HCT116 (cell line): Measurements from ENCODE around the gene TSPAN2. TPM values are rescaled to one million over a fixed set of nuclear protein-coding genes. Genes with fewer than 3 reads are reported as not detected.

Source experiments
- ATAC-seq: fragments of 200-7000 bp; cut with Tn5 transposase; 2 replicates; pipeline ENCODE4 v1.9.1; 2020; ENCODE audit warnings: mild to moderate bottlenecking, moderate library complexity
- BruUV-seq: library from RNA; stranded (reverse); fragments of 400-500 nt; replicated peaks from 2 replicates; lab custom pipeline; 2021; lab: Mats Ljungman, UMichigan
- CTCF ChIA-PET: fragments of 300-600 bp; sonication (Branson Sonifier 250); formaldehyde crosslinking; loops from one replicate; lab custom pipeline; 2021; ENCODE audit warnings: antibody characterized with exemption; lab: Charles Lee
- POLR2A ChIA-PET: fragments of 300-600, 350-600 bp; sonication (Branson Sonifier 250); formaldehyde crosslinking; loops from one replicate; lab custom pipeline; 2021; ENCODE audit warnings: antibody characterized with exemption; lab: Charles Lee
- RAD21 ChIA-PET, 2 experiments: fragments of 300-600 bp; sonication (Branson Sonifier 250); formaldehyde crosslinking; loops; one replicate each; lab custom pipeline; 2023; ENCODE audit warnings: low total read pairs in 2 of 2; ENCODE audit not compliant: uncharacterized antibody in 2 of 2, unreplicated experiment in 2 of 2, low non-redundant PET in 1 of 2; lab: Charles Lee
- DNase-seq: peaks from one replicate; pipeline ENCODE4 v3.0.0-alpha.2; 2010; ENCODE audit warnings: low read depth, low spot score
- H2AFZ ChIP-seq: fragments of 200-600 bp; shearing (Covaris generic), sonication (generic); 2 replicates; pipeline ENCODE4 v1.6.1; 2017; ENCODE audit warnings: low read depth, mixed run types, mixed read lengths, antibody characterized with exemption, low read length; ENCODE audit not compliant: poor library complexity, severe bottlenecking
- H3K27ac ChIP-seq: 2 replicates; pipeline ENCODE4 v1.5.1; 2012; ENCODE audit warnings: low read depth, low read length
- H3K27me3 ChIP-seq: fragments of 200-600 bp; sonication (generic); 2 replicates; pipeline ENCODE4 v1.6.1; 2016; ENCODE audit warnings: mixed run types, low read length, mixed read lengths; ENCODE audit not compliant: insufficient read depth
- H3K36me3 ChIP-seq, 2 experiments: fragments of 200-500 bp in 1 of 2; fragments of 200-600 bp in 1 of 2; sonication (Bioruptor generic) in 1 of 2; sonication (generic) in 1 of 2; 2 replicates each; pipeline versions ENCODE4 v1.5.1 to v1.6.1; 2014 to 2016; ENCODE audit warnings: low read length in 2 of 2, inconsistent platforms in 1 of 2, mixed read lengths in 1 of 2, mixed run types in 1 of 2; ENCODE audit not compliant: insufficient read depth in 2 of 2, control insufficient read depth in 1 of 2
- H3K4me1 ChIP-seq, 2 experiments: fragments of 200-600 bp in 1 of 2; sonication (generic) in 1 of 2; 2 replicates each; pipeline versions ENCODE4 v1.5.1 to v1.6.1; 2012 to 2017; ENCODE audit warnings: low read length in 2 of 2, inconsistent platforms in 1 of 2, mild to moderate bottlenecking in 1 of 2, mixed read lengths in 1 of 2, mixed run types in 1 of 2, moderate library complexity in 1 of 2; ENCODE audit not compliant: insufficient read depth in 2 of 2, control insufficient read depth in 1 of 2
- H3K4me2 ChIP-seq: fragments of 200-600 bp; sonication (generic); 2 replicates; pipeline ENCODE4 v1.6.1; 2017; ENCODE audit warnings: mixed run types, low read length, mixed read lengths
- H3K4me3 ChIP-seq, 2 experiments: fragments of 200-600 bp in 1 of 2; sonication (generic) in 1 of 2; replicated peaks in 1 of 2; 2 replicates each; pipeline ENCODE4 v1.5.1; 2011 to 2016; ENCODE audit warnings: low read length in 2 of 2, control low read depth in 1 of 2, low read depth in 1 of 2, mild to moderate bottlenecking in 1 of 2, mixed read lengths in 1 of 2, mixed run types in 1 of 2
- H3K79me2 ChIP-seq: fragments of 200-600 bp; sonication (generic); 2 replicates; pipeline ENCODE4 v1.6.1; 2017; ENCODE audit warnings: mild to moderate bottlenecking, mixed run types, low read length, moderate library complexity, mixed read lengths; ENCODE audit not compliant: insufficient read depth
- H3K9ac ChIP-seq: fragments of 200-600 bp; sonication (generic); 2 replicates; pipeline ENCODE4 v1.6.1; 2016; ENCODE audit warnings: low read length, mixed read lengths
- H3K9me2 ChIP-seq: fragments of 200-600 bp; sonication (generic), shearing (Covaris generic); 2 replicates; pipeline ENCODE4 v1.6.1; 2017; ENCODE audit warnings: mixed run types, mild to moderate bottlenecking, moderate library complexity; ENCODE audit not compliant: insufficient read depth
- H3K9me3 ChIP-seq, 2 experiments: fragments of 200-500 bp in 1 of 2; fragments of 200-600 bp in 1 of 2; sonication (Bioruptor generic) in 1 of 2; sonication (generic) in 1 of 2; 2 replicates each; pipeline ENCODE4 v1.6.1; 2014 to 2017; ENCODE audit warnings: low read length in 2 of 2, mixed read lengths in 2 of 2, inconsistent platforms in 1 of 2, low read depth in 1 of 2, mild to moderate bottlenecking in 1 of 2, mixed run types in 1 of 2, moderate library complexity in 1 of 2; ENCODE audit not compliant: control insufficient read depth in 1 of 2, insufficient read depth in 1 of 2
- H4K20me1 ChIP-seq: fragments of 200-600 bp; sonication (generic), shearing (Covaris generic); 2 replicates; pipeline ENCODE4 v1.6.1; 2017; ENCODE audit warnings: mixed run types, mild to moderate bottlenecking, moderate library complexity; ENCODE audit not compliant: insufficient read depth
- ATF3 ChIP-seq: IDR thresholded peaks from 2 replicates; pipeline ENCODE4 v1.6.1; 2012
- CBX3 ChIP-seq: IDR thresholded peaks from 2 replicates; pipeline ENCODE4 v1.6.1; 2012; ENCODE audit warnings: low read depth
- CTCF ChIP-seq, 3 experiments: fragments of 200-600 bp in 1 of 3; sonication (generic) in 1 of 3; IDR thresholded peaks in 2 of 3; conservative IDR thresholded peaks in 1 of 3; 2 replicates each; pipeline ENCODE4 v1.5.1; 2012 to 2017; ENCODE audit warnings: low read depth in 2 of 3, low read length in 2 of 3, antibody characterized with exemption in 1 of 3, borderline replicate concordance in 1 of 3, control low read depth in 1 of 3, mild to moderate bottlenecking in 1 of 3, mixed read lengths in 1 of 3, mixed run types in 1 of 3, moderate library complexity in 1 of 3; ENCODE audit not compliant: insufficient read depth in 1 of 3
- RAD21 ChIP-seq: IDR thresholded peaks from 2 replicates; pipeline ENCODE4 v1.6.1; 2012; ENCODE audit warnings: low read depth, mild to moderate bottlenecking
- intact Hi-C: fragments of 100-400 bp; cut with micrococcal nuclease; formaldehyde crosslinking; loops from 2 replicates; pipeline ENCODE4 v1.10.0; 2022
- total RNA-seq: library from RNA; stranded (reverse); gene quantifications from one replicate; pipeline ENCODE4 v1.2.1, GENCODE V29; 2021; ENCODE audit not compliant: unreplicated experiment
- TF ChIP-seq, protein P1 (sequence below): IDR thresholded peaks from 2 replicates; pipeline ENCODE4 v1.6.1; 2012; ENCODE audit warnings: low read depth

The TSPAN2 gene
- total RNA-seq, 1 experiment from 2014 or later: 0.98 TPM

- ChIA-PET POLR2A (interaction anchor here (0.6 kb wide), 1 partner anchor 11 kb away, joined by 3 read pairs; no protein-coding TSS in a partner anchor), RAD21 (interaction anchor here (0.7 to 1.8 kb wide), 3 partner anchors 11 to 72 kb away, joined by 3 to 6 read pairs (median 3); no protein-coding TSS in a partner anchor), CTCF (interaction anchor here (0.7 to 6.0 kb wide), 14 partner anchors 8 to 1206 kb away, joined by 3 to 35 read pairs (median 4); partner anchors contain the start of gene DENND2C)
- ATAC-seq (peak; percentile 86), DNase-seq (peak; percentile 46)
- Histone ChIP-seq H3K27me3 (no peaks in the 10 kb centered on the region), H3K4me2 (no peak overlapping the region), H3K27ac (no peak overlapping the region), H4K20me1 (no peaks in the 10 kb centered on the region), H3K9ac (no peak overlapping the region), H3K79me2 (no peaks in the 10 kb centered on the region), H3K9me2 (no peaks in the 10 kb centered on the region), H2AFZ (no peak overlapping the region), H3K4me3 (no peak overlapping the region), H3K36me3 (no peaks in the 10 kb centered on the region), H3K4me1 (no peaks in the 10 kb centered on the region), H3K9me3 (0 out of 4 replicates have a peak, but pooled peaks cover 0 to 3% of the 10 kb centered on the region in 2 experiments)
- no TSS peak for BruUV-seq
- intact Hi-C loops: loop anchor here (1.0 to 10.0 kb wide), 3 partner anchors 62 to 1064 kb away; partner anchors contain the start of genes CSDE1 and OLFML3
- TF ChIP-seq RAD21 (peak; percentile 76), CBX3 (no peak), ATF3 (no peak), CTCF (IDR thresholded peaks at IDR 0.05 in 2 of 3, conservative IDR thresholded peaks at IDR 0.05 in 1 of 3; ENCODE audit: borderline replicate concordance in 1 of 3, insufficient read depth in 1 of 3, low read depth in 2 of 3, low read length in 2 of 3) (peak; percentile 55 to 62 (median 61); a peak in 5 of 6 replicates)
- TF ChIP-seq, protein P1, sequence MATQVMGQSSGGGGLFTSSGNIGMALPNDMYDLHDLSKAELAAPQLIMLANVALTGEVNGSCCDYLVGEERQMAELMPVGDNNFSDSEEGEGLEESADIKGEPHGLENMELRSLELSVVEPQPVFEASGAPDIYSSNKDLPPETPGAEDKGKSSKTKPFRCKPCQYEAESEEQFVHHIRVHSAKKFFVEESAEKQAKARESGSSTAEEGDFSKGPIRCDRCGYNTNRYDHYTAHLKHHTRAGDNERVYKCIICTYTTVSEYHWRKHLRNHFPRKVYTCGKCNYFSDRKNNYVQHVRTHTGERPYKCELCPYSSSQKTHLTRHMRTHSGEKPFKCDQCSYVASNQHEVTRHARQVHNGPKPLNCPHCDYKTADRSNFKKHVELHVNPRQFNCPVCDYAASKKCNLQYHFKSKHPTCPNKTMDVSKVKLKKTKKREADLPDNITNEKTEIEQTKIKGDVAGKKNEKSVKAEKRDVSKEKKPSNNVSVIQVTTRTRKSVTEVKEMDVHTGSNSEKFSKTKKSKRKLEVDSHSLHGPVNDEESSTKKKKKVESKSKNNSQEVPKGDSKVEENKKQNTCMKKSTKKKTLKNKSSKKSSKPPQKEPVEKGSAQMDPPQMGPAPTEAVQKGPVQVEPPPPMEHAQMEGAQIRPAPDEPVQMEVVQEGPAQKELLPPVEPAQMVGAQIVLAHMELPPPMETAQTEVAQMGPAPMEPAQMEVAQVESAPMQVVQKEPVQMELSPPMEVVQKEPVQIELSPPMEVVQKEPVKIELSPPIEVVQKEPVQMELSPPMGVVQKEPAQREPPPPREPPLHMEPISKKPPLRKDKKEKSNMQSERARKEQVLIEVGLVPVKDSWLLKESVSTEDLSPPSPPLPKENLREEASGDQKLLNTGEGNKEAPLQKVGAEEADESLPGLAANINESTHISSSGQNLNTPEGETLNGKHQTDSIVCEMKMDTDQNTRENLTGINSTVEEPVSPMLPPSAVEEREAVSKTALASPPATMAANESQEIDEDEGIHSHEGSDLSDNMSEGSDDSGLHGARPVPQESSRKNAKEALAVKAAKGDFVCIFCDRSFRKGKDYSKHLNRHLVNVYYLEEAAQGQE: no peak
These were observed 47.6 kb downstream of the TSPAN2 start for GRCh38 chr1:115041654-115042053.
